ENCODE data around the gene NPBWR2.

NPBWR2 gene

DNA sequence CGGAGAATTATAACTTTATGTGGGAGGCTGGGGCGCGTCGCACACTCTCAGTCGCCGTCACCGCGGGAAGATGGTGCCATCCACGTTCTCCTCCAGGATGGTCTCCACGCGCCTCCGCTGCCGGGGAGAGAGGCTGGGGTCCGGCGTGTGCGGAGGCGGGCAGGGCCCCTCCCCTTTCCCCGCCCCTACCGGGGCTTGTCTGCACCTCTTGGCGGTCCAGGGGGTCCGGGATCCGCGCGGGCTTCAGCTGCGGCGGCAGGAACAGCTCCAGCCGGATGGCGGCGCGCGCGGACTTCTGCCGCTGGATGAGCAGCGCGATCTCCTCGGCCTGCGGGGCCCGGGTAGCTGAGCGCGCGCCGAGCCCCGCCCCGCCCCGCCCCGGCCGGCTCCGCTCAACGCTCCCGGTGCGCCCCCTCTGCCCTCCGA, 24.0 kb downstream of the NPBWR2 start:
- DNase-seq = peak; percentile 74

DNA sequence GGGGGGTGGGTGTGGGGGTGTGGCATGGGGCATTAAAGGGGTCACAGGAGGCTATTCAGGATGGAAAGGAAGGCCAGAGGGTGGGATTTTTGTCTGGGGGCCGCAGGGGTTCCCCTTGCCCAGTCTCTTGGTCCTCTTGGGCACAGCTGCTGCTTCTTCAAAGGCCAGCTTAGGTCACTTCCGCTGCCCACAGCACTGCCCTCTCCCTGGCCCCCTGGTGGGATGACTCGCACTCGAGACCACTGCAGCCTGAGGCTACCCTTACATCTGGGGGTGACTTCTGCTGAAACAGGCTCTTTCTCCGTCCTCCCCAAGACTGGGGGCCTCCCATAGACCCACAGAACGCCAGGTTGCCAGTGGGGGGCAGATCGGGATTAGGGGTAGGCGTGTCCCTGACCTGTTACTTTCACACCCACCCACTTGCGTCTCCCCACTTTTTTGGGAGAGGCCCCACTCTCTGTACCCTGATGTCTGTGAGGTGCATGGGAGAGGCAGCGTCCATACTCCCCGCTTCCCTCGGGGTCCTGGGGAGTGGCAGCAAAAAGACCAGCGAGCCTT, 24.5 kb downstream of the NPBWR2 start:
- DNase-seq = no peak

DNA sequence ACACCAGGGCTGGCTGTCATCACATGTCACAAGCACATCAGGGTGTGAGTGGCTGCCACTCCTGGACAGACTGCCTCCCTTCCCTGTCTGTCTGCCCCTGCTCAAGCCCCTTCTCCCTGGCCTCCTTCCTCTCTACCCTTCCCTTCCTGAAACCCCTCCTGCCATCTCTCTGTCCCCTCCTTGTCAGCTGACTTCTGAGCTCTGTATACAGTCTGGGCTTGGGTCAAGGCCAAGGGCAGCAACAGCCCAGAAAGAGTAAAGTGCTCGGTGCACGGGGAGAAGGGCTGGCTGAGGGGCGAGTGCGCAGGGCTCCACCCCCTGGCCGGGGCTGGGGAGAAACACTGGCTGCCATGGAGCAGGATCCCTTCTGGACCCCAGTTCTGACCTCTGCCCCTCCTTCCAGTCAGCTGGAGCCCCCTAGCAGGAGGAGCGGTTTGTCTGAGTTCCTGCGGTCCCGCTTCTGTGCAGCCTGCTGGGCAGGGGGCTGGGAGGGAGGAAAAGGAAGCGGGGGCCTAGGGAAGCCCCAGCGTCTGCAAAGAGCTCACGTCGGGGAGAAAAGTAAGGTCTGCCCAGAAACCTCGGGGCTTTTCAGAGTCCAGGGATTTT, 25.1 kb downstream of the NPBWR2 start:
- no peak for DNase-seq

DNA sequence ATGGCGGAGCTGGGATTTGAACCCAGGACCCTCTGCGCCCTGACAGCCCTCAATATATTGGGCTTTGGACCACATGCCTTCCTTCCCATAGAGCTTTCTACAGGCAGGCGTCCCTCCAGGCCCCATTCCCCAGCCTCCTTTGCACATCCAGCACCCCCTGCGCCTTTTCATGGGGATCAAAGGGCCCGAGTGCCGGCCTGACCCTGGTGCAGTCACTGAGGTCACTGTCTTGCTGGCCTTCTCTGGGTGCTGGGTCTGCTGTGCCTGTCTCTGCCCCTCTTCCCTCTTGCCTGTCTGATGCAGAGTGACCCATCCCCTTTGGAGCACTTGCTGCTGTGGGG, 25.8 kb downstream of the NPBWR2 start:
- DNase-seq = no peak

DNA sequence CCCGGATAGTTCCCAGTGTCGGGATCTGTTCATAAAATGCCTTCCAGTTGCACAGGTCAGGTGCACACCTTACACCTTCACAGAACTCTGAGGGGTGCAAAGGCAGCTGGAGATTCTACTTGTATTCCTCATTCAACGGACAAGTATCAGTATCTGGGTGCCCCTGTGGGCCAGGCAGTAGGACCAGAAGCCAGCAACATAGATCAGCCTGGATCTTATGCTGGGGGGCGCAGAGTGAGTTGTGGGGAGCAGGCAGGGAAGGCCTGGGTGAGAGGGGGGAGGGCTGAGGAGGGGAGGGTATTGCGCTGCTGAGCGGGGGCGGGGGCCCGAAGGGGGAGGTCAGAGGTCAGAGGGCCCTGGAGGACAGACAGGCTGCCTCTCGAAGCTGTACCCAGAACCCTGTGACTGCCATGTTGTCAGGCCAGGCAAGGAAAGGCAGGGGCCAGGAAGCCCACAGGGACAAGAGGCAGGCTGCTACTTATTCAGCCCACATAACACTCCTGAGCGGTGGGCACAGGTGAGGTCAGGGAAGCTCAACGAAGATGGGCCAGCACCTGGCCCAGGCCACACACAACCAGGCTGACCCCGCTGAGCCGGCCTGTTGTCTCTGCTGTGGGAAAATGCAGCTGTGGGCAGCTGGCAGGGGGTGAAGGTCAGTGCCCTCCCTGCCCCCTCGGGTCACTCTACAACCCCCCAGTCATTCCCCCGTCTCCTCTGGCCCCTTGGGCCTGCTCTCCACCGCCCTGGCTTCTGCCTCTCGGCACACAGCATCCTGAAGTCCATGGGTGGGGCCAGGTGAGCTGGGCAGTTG, 26.3 kb downstream of the NPBWR2 start:
- DNase-seq = no peak

DNA sequence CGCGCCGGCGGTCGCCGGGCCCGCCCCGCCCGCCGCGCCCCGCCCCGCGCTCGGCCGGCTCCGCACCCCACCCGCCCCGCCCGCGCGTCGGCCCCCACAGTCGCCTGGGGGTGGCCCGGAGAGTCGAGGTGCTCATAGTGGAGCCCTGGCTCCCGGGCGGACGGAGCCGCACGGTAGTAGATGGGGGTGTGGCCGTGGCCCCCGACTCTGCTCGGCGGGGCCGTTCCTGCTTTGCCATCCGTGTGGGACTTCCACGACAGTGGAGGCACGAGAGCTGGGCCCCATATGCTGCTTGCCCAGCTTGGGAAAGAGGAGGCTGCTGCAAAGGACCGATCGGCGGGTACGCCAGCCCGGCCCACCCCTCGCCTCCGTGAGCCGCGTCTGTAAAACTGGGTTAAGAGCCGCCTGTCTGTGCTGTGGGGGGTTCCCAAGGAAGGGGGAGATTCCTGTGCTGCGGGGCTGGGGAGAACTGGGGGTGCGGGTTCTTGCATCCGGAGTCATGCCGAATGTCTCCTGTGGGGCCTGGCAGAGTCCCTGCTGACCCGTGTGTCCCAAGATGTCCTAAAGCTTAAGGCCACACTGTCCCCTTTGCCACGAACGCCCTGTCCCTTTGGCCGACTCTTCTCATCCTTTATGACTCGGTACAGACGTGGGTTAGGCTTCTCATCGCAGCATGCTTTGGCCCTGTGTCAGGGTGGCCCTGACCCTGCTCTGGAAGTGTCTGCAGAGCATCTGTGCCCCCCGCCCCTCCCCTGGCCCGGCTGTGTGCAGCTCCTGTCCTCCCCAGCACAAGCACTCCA, 27.2 kb downstream of the NPBWR2 start, which contains the start of gene OPRL1:
OPRL1 (plus strand) TSS at position 70 of the 800 bp plus-strand sequence. CDS start 12,639 bp downstream, outside the sequence.
- DNase-seq = no peak

DNA sequence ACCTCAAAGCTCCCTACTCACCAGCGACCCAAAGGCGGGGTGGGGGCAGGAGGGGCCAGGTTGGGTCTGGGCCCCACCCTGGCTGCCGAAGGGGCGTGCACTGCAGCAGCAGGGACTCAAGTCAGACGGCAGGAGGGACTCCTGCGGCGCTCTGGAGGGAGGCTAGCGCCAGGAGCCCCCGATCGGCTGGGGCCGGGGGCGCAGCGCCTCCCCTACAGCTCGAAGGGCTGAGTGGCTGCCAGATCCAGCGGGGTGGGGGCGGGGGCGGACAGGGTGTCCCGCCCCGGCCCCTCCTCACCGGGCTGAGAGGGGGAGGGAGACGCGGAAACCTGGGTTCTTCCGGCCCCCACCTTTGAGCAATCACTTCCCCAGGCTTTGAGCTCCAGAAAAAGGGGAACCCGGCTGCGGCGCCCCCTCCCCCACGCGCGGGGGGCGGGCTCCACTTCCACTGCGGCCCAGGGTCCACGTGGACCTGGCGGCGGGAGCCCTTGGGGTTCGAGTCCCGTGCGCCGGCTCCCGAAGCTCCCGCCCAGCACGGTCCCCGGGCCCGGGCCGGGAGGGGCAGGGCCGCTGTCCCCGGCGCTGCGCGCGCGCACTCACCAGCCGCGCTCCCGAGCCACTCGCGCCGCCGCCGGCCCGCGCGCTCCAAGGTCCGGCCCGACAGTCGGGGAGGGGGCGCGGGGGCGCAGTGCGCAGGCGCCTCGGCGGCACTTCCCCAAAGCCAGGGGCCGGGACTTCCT, 27.9 kb downstream of the NPBWR2 start, which contains the start of gene RGS19:
RGS19 (minus strand) TSS at position 246 of the 740 bp plus-strand sequence. CDS start 2,632 bp downstream, outside the sequence.
- peak; percentile 62 for DNase-seq

DNA sequence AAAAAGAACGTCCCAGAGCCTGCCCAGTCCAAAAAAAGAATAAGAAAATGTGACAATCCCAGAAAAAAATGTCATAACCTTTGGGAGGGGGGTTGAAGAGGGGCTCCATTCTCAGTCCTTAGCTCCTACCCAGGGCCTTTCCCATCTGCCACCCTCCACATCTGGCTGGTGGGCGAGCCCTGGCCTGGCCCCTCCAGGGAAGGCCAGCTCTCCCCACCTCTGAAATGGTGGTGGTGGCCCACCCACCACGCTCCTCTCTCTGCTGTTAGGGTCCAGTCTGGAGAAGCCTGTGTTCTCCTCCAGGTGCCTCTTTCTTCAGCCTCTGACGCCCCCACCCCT, 28.5 kb downstream of the NPBWR2 start:
- no peak for DNase-seq

DNA sequence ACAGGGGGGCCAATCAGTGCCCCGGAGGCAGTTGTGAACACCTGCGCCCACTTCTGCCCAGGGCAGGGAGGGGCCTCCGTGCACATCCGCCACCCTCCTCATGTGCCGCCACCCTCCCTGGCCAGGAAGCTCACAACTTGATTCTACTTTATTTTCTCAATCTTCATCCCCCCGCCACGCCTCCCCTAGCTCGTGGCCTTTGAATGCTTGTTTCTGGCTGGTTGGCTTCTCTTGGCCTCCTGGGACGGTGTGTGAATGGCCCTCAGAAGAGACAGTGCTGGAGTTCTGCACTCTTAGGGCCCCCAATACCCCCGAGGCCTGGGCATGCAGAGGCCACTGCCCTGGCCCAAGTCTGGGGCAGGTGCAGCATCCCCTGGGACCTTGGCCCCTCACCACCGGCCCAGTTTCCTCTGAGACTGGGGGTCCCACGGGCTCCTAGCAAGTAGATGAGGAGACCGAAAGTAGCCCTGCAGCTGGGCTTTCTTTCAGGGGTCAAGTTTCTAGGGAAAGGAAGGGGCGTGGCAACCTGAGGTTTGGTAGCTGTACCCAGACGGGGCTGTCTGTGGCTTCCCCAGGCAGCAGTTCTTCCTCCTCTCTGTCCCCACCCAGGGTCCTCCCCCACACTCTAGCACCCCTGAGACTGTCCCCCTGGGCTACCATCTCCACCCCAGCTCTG, 29.4 kb downstream of the NPBWR2 start:
- DNase-seq = peak; percentile 44

DNA sequence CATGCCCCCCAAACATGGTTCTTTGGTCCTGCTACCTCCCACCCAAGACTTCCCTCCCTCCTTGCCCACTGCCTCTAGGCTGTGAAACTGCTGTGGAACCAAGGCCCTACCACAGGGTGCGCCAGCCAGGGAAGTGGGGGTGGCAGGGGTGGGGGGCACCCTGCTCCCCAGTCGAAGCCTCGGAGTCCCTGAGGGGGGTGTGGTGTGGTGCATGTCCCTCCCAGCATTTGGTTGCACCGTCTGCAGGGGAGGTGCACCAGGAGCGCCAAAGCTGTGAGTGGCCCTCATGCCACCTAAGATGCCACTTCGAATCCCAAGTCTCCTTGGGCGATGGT, 29.9 kb downstream of the NPBWR2 start:
- DNase-seq = no peak

DNA sequence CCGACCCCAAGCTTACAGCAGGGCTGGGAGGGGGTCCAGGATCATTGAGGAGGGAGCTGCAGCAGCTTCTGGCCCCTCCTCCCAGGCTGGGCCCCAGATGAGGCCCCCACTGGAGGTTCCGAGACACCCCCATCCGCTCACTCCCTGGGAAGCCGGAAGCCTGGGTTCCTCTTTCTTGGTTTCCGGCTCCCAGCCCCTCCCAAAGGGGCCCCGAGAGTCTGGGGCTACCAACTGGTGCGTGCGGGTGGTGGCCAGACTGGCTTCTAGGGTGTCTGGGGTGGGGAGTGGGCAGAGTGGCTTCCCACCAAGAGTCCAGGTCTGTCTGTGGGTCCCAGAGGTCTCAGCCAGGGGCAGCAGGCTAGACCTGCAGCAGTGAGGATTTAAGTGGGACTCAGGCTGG, 30.3 kb downstream of the NPBWR2 start:
- DNase-seq = no peak

DNA sequence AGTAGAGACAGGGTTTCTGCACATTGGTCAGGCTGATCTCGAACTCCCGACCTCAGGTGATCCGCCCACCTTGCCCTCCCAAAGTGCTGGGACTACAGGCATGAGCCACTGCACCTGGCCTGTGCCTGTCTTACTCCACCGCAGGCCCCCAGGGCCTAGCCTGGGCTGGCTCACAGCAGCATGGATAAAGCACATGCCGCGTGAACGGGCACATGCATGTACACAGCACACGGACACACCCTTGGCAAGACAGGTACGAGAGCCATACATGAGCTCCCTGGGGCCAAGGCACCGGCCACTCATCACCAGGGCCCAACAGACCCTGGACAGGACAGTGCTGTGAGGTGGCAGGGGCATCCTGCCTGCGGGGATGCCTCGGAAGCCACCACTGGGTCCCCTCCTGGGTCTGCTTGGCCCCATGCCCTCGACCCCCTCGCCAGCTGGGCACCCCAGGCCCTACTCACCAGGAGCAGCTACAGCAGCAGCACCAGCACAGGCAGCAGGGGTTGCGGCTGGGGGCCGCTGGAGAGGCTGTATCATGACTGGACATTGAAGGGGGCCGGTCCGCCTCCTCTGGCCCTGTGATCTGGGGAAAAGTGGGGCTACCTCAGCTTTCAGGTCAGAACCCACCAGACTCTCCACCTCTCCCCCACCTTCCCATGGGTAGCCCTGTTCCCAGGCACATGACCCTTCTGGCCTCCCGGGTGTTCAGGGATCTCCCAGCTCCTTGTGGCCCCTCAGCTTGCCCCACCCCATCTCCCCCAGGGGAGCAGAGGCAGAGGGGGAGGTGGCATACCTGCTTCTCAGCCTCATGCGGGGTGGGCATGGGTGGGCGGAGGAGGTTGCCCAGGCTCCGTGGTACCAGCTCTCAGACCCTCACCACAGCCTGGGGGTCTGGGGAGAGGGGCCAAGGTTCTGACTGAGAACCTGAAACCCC, 31.0 kb downstream of the NPBWR2 start:
- DNase-seq = no peak

DNA sequence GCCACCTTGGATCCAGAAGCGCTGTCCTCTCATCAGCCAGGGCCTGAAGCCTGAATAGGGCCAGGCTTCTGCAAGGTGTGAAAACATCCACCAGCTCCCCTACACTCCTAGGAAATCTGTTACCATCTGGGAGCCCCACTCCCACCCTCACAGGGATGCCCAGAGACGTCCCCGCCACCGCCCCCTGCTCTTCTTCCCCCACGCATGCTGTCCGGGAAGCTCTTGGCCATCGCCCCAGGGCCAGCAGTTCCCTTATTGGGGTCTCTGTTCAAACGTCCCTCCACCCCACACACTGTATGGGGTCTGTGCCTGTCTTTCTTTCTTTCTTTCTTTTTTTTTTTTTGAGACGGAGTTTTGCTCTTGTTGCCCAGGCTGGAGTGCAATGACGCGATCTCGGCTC, 31.8 kb downstream of the NPBWR2 start:
- DNase-seq = no peak

DNA sequence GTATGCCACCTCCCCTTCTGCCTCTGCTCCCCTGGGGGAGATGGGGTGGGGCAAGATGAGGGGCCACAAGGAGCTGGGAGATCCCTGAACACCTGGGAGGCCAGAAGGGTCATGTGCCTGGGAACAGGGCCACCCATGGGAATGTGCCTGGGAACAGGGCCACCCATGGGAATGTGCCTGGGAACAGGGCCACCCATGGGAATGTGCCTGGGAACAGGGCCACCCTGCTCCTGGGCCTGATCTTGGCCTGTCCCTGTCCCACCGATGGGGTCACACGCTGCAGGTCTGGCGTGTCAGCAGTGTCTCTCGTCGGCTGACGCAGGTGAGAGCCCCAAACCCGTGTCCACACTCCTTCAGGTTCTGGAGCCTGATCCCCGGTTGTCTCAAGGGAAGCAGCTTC, 32.4 kb downstream of the NPBWR2 start:
- no peak for DNase-seq

DNA sequence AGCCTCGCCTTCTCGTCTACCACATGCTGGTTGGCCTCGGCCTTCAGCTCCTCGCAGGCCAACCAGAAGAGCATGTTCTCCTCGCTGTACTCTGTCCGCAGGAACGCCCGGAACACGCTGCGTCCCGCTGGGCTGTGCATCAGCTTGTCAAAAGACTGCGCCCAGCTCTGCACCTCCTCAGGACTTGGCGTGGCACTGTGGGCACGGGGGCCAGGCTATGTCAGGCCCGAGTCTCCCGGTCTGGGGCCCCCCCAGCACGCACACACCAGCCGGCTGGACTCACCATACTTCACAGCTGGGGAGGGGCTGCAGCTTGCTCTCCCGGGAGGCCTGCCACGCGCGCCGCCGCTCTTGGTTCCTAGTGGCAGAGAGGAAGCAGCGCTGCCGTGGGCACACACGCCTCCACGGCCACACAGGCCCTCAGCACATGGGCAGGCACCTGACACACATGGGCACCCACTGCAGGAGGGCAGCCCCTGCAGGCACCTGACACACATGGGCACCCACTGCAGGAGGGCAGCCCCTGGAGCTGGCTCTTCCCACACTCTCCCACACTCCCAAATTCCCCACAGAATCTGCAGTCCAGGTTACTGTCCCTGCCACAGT, 33.1 kb downstream of the NPBWR2 start:
- DNase-seq = no peak

DNA sequence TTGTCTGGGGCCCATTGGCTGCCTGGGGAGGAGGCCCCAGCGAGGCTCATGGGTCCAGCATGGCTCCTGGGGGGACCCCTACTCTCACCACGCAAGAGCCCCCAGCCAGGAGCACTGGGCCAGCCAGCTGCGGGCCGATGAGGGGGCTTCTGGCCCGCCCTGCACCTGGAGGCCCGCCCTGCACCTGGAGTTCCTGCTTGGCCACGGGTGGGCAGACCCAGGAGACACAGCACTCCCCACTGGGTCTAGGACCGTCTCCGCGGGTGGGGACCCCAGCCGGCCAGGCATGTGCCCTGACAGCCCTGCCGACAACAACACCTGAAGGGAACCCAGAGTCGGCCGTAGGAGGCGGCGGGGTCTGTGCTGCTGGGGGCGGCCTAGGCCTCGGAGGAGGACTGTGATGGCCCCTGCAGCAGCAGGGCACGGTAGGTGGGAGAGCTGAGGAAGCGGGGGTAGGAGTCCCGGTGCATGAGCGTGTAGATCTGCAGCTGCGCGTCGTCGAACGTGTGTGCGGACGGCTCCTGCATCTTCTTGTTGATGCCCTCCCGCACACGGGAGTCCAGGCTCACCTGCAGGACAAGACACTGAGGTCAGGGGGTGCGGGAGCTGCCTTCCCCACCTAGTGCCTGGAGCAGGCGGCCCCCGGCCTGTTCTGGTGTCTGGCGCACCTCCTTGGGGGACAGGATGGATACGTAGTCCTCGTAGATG, 33.7 kb downstream of the NPBWR2 start:
- DNase-seq = no peak

DNA sequence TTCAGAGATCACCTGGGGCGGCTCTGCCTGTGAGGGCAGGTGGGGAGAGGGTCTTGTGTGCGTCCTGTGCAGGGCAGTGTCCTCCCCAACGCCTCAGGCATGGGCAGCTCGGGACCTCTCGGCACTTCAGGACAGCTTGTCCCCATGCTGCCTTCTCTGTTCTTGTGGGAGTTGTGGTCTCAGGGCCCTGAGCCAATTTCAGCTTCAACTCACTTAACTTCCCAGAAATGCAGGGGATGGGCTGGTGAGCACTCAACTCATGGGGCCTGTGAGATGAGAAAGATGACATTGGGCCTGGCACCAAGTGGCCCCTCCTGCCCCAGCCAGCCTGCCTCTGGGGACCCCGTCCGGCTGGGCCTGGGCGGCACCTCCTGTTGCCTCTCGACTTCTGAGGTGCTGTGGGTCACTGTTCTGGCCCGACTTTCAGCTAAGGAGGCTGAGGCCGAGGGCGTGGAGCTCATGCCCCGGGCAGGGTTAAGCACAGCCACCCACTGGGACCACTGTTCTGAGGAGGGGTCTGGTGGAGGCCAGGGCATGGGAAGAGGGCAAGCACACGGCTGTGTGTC, 34.8 kb downstream of the NPBWR2 start:
- no peak for DNase-seq

DNA sequence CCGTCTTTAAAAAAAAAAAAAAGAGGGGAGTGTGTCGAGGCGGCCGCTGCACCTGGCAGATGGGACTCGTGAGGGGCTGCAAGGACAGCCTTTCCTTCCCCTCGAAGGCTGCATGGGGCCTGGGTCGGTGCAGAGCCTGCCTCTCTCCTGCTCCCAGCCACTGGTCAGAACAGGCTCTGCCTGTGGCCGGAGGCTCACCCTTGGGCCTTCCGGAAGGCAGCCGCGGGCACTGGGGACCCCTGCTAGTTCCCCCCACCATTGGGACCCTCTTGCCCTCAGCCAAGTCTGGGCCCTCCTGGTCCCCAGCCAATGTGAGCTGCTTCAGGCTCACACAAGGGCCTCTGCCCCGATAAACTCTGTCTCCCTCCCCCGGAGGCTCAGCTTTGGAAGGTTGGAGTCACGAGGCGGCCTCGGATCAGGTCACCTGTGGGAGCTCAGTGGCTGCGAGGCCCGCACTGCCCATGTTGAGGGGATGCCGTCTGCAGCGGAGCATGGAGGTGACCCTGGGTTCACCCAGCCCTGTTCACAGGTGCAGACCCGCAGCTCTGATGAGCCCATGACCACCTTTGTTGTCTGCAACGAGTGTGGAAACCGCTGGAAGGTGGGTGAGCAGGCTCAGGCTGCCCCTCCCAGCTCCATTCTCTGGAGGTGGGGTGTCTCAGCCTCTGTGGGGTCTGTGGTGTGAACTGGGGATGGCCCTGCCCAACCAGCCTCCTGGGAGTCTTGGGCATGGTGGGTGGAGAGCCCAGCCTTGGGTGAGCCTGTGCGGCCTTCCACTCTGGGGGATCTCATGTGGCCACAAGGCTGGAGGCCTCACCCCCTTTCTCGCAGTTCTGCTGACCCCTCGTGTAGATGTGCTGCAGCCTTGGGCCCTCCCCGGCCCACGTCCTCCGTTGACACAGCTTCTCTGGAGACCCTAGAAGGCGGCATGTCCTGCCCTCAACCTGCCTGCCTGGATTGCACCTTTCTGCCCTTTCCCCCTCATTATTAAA, 35.7 kb downstream of the NPBWR2 start:
- DNase-seq = no peak
